AG09319 (cell line): Measurements from ENCODE around the gene CD8B2.
"Not testable (repeated sequence)": the region's sequence is repeated elsewhere in the genome, so short reads cannot be mapped to it uniquely, and the experiment has no call there.

Experiments
- DNase-seq: peaks from one replicate; pipeline ENCODE4 v3.0.0-alpha.2; 2010; ENCODE audit warnings: low read depth; ENCODE audit errors: extremely low read depth

CD8B2 gene

GRCh38 chr2:106486551-106487385 is at the start of gene CD8B2:
TSS of gene CD8B2 (plus strand) at chr2:106487364. CDS start at chr2:106487427, 63 bp downstream.
- DNase-seq, result not testable (repeated sequence)

- not testable (repeated sequence) for DNase-seq
Observed at GRCh38 chr2:106461882-106462281, 25.3 kb upstream of the CD8B2 start.

GRCh38 chr2:106467516-106467915 is 19.6 kb upstream of the CD8B2 start:
- DNase-seq, result not testable (repeated sequence)

GRCh38 chr2:106468107-106468506 is 19.1 kb upstream of the CD8B2 start, which contains the start of gene RGPD3:
TSS of gene RGPD3 (minus strand) at chr2:106468413. CDS start at chr2:106468288, 125 bp downstream.
- DNase-seq, result not testable (repeated sequence)

- not testable (repeated sequence) for DNase-seq
Observed at GRCh38 chr2:106470658-106471057, 16.5 kb upstream of the CD8B2 start.

GRCh38 chr2:106477647-106478046 is 9.5 kb upstream of the CD8B2 start:
- DNase-seq, result not testable (repeated sequence)

- DNase-seq, result not testable (repeated sequence)
Observed at GRCh38 chr2:106479563-106479962, 7.6 kb upstream of the CD8B2 start.

- DNase-seq, result not testable (repeated sequence)
Observed at GRCh38 chr2:106487386-106488191, 425 bp downstream of the CD8B2 start.

- not testable (repeated sequence) for DNase-seq
Observed at GRCh38 chr2:106489701-106490100, 2.5 kb downstream of the CD8B2 start.

GRCh38 chr2:106492399-106492798 is 5.2 kb downstream of the CD8B2 start:
- not testable (repeated sequence) for DNase-seq

GRCh38 chr2:106492913-106493312 is 5.7 kb downstream of the CD8B2 start:
- not testable (repeated sequence) for DNase-seq

GRCh38 chr2:106498549-106498948 is 11.4 kb downstream of the CD8B2 start:
- DNase-seq, result not testable (repeated sequence)

- not testable (repeated sequence) for DNase-seq
Observed at GRCh38 chr2:106500350-106500749, 13.2 kb downstream of the CD8B2 start.

GRCh38 chr2:106502351-106502750 is 15.2 kb downstream of the CD8B2 start:
- DNase-seq, result not testable (repeated sequence)

GRCh38 chr2:106504192-106504591 is 17.0 kb downstream of the CD8B2 start:
- not testable (repeated sequence) for DNase-seq

- DNase-seq, result not testable (repeated sequence)
Observed at GRCh38 chr2:106504787-106505186, 17.6 kb downstream of the CD8B2 start.

GRCh38 chr2:106506002-106506687 is 19.0 kb downstream of the CD8B2 start:
- DNase-seq, result not testable (repeated sequence)

- not testable (repeated sequence) for DNase-seq
Observed at GRCh38 chr2:106508660-106509373, 21.7 kb downstream of the CD8B2 start.

GRCh38 chr2:106509374-106509770 is 22.2 kb downstream of the CD8B2 start:
- DNase-seq, result not testable (repeated sequence)

GRCh38 chr2:106510791-106511190 is 23.6 kb downstream of the CD8B2 start:
- DNase-seq, result not testable (repeated sequence)
